ENCODE results near the gene CCDC85C.

CCDC85C gene

DNA sequence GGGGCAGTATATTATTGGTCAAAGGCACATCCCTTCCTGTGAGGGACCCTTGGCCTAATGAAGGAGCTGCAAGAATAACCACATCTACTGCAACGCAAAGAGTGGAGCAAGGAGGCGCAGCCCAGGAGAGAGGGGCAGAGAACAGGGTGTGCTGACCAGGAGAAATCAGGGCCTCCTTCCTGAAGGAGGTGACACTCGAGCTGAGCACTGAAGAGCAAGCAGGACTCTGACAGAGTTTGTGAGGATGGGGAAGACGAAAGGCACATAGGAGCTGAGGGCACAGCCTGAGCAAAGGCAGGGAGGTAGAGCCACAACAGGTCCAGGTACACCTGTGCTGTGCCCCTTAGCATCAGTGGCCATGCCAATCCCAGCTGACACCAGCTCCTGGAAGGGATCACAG is 60.6 kb downstream of the CCDC85C start:
- H3K27me3 ChIP-seq (ENCODE audit: control insufficient read depth, insufficient read depth, low read length) = no peaks in the 10 kb centered on the region
- no peak overlapping the region for H3K27ac ChIP-seq (ENCODE audit: low read length)
- H3K36me3 ChIP-seq (ENCODE audit: control insufficient read depth, low read depth, low read length) = no peaks in the 10 kb centered on the region
- H3K9me3 ChIP-seq (ENCODE audit: control insufficient read depth, low read depth, low read length) = no peaks in the 10 kb centered on the region
- H3K4me3 ChIP-seq (ENCODE audit: low read length) = no peak overlapping the region
- peaks cover 17% of the 10 kb centered on the region for H3K4me1 ChIP-seq (ENCODE audit: control insufficient read depth, low read depth, low read length)
- no peak overlapping the region for H3K9ac ChIP-seq (ENCODE audit: low read length)

DNA sequence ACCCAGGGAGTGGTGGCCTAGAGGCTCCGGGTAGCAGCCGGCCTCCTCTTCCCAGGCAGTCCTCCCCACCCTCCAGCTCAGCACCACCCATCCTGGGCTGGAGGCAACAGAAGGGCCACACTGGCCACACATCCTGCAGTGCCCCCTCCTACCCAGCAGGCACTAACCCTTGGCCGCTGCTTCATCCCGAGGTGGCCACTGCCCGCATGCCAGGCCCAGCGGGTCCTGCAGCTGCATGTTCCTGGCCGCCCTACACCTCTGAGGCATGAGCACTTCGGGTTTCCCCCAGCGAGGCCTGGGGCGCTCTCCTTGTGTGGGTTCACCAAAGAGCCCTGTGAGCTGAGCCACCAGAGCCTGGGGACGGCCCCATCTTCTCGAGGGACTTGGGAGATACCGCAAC is 61.4 kb downstream of the CCDC85C start:
- Histone ChIP-seq H3K4me1 (ENCODE audit: control insufficient read depth, low read depth, low read length) (peaks cover 20% of the 10 kb centered on the region), H3K36me3 (ENCODE audit: control insufficient read depth, low read depth, low read length) (no peaks in the 10 kb centered on the region), H3K27me3 (ENCODE audit: control insufficient read depth, insufficient read depth, low read length) (no peaks in the 10 kb centered on the region), H3K9ac (ENCODE audit: low read length) (no peak overlapping the region), H3K4me3 (ENCODE audit: low read length) (no peak overlapping the region), H3K9me3 (ENCODE audit: control insufficient read depth, low read depth, low read length) (no peaks in the 10 kb centered on the region), H3K27ac (ENCODE audit: low read length) (no peak overlapping the region)

DNA sequence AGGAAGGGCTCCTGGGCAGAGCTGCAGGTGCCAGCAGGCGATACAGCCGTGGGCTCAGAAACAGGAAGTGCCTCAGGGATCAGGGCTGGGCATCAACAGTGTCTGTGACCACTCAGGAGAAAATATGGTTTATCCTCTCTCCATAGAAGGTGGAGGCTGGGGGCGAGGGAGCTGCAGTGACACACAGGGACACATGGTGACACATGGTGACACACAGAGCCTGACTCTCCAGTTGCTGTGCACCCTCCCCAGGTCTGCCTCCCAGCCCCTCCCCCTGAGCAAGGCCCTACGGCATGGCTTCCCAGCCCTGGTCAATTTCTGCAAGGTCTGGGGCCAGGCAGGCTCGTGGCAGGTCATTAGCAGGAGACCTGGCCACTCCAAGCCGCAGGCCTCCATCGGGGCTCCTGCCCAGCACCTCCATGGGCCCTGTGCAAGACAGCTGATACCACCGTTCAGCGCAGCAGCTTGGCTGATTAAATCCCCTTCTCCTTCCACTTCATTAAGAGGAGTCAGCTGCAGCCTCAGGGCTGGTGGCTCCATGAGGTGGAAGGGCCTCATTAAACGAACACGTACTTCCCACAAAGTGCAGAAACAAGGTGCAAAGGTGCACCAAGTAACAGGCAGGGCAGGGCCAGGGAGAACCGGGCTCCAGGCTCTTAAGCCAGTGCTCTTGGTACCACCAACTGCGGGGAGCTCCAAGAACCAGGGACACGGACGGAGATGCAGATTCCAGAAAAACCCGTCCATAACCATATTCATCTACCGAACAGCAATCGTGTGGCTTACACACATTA is 62.1 kb downstream of the CCDC85C start:
- Histone ChIP-seq H3K9ac (ENCODE audit: low read length) (no peak overlapping the region), H3K27ac (ENCODE audit: low read length) (no peak overlapping the region), H3K9me3 (ENCODE audit: control insufficient read depth, low read depth, low read length) (no peaks in the 10 kb centered on the region), H3K36me3 (ENCODE audit: control insufficient read depth, low read depth, low read length) (no peaks in the 10 kb centered on the region), H3K4me1 (ENCODE audit: control insufficient read depth, low read depth, low read length) (peaks cover 23% of the 10 kb centered on the region), H3K4me3 (ENCODE audit: low read length) (no peak overlapping the region), H3K27me3 (ENCODE audit: control insufficient read depth, insufficient read depth, low read length) (no peaks in the 10 kb centered on the region)

DNA sequence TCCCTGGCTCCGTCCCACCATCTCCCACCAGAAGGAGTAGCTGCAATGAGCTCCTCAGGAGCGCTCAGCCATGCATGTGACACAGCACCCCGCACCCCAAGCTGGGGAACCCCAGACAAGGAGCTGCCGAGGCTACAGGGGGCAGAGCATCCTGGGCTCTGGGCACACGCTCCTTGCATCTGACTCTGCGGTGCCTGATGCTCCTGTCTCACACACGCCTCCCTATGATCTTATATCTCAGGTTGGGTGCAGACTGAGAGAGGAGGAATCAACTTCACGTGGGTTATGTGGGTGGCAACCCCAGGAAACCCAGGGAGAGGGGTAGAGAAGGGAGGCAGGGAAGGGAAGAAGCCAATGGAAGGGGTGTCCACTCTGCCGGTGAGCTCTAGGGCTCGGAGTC is 62.8 kb downstream of the CCDC85C start:
- H3K36me3 ChIP-seq (ENCODE audit: control insufficient read depth, low read depth, low read length) = no peaks in the 10 kb centered on the region
- H3K4me1 ChIP-seq (ENCODE audit: control insufficient read depth, low read depth, low read length) = peaks cover 19% of the 10 kb centered on the region
- no peak overlapping the region for H3K4me3 ChIP-seq (ENCODE audit: low read length)
- no peak overlapping the region for H3K27ac ChIP-seq (ENCODE audit: low read length)
- H3K9ac ChIP-seq (ENCODE audit: low read length) = no peak overlapping the region
- H3K9me3 ChIP-seq (ENCODE audit: control insufficient read depth, low read depth, low read length) = no peaks in the 10 kb centered on the region
- H3K27me3 ChIP-seq (ENCODE audit: control insufficient read depth, insufficient read depth, low read length) = no peaks in the 10 kb centered on the region

DNA sequence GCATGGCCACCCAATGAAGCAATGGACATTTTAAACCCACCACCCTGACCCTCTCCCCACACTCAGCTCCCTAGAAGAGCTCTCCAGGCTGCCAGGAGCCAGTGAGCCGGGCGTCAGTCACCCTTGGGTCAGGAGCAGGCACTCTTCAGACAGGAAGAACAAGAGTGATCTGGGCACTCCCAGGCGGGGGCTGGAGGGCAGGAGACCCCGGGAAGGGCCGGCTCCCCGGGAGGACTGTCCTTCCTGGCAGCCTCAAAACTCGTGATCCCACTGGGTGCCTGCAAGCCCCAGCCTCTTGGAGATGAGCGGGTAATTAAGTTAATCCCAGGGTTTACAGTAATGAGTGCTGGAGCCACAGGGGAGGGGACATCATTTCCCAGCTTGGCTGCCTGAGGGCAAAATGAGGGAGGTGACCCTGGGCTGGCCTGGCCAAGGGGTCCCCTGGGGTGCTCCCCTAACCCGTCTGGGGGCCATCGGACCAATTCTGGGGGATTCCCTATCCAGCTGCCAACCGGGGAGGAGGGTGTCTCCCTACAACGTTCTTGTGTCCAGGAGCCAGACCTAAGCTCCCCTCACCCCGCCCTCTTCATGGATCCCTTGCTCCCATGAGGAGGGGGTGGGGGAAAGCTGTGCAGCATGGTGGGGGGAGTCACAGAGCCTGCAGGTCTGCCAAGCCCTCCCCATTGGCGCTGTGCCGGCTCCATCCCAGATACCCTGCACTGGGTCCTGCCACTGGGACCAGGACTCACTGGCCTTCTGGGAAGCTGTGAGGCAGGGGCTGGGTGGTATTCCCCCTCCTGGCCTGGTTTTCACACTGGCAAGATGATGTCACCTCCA is 63.6 kb downstream of the CCDC85C start:
- peaks cover 11% of the 10 kb centered on the region for H3K4me1 ChIP-seq (ENCODE audit: control insufficient read depth, low read depth, low read length)
- H3K27ac ChIP-seq (ENCODE audit: low read length) = no peak overlapping the region
- no peaks in the 10 kb centered on the region for H3K27me3 ChIP-seq (ENCODE audit: control insufficient read depth, insufficient read depth, low read length)
- no peaks in the 10 kb centered on the region for H3K9me3 ChIP-seq (ENCODE audit: control insufficient read depth, low read depth, low read length)
- no peak overlapping the region for H3K9ac ChIP-seq (ENCODE audit: low read length)
- no peaks in the 10 kb centered on the region for H3K36me3 ChIP-seq (ENCODE audit: control insufficient read depth, low read depth, low read length)
- no peak overlapping the region for H3K4me3 ChIP-seq (ENCODE audit: low read length)

DNA sequence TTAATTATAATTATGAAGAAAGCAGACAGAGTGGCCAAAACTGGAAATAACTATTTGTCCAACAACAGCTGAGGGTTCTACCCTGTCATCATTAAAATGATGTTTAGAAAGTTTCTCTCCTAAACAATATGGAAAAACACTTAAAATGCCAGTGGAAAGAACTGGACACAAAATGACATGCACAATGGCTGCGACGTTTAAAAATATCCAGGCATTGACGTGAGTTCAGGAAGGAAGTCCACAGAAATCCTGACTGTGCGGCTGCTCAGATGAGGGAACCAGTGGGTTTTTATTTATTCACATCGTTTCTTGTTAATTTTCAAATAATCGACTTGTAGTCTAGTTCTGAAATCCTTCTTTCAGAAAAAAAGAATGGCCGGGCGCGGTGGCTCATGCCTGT is 64.5 kb downstream of the CCDC85C start:
- Histone ChIP-seq H3K4me3 (ENCODE audit: low read length) (no peak overlapping the region), H3K4me1 (ENCODE audit: control insufficient read depth, low read depth, low read length) (peaks cover 16% of the 10 kb centered on the region), H3K9ac (ENCODE audit: low read length) (no peak overlapping the region), H3K9me3 (ENCODE audit: control insufficient read depth, low read depth, low read length) (no peaks in the 10 kb centered on the region), H3K27ac (ENCODE audit: low read length) (no peak overlapping the region), H3K36me3 (ENCODE audit: control insufficient read depth, low read depth, low read length) (no peaks in the 10 kb centered on the region), H3K27me3 (ENCODE audit: control insufficient read depth, insufficient read depth, low read length) (no peaks in the 10 kb centered on the region)

DNA sequence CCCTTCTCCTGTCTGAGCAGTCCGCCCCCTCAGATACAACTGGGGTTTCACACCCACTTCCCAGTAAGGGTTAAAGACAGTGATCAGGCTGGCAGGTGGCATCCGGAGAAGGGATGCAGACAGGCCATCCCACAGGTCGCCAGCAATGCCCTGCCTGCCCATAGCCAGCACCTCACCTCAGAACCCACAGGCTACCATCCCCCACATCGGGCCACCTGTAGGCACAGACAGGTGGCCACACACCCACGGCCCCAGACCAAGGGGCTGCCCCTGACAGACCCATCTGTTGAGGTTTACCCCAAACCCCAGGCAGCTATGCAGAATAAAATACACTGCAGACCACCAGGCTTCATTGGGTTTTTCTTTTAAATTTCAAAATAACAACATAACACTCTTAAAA is 65.3 kb downstream of the CCDC85C start:
- Histone ChIP-seq H3K9me3 (ENCODE audit: control insufficient read depth, low read depth, low read length) (no peaks in the 10 kb centered on the region), H3K4me1 (ENCODE audit: control insufficient read depth, low read depth, low read length) (peaks cover 16% of the 10 kb centered on the region), H3K36me3 (ENCODE audit: control insufficient read depth, low read depth, low read length) (no peaks in the 10 kb centered on the region), H3K9ac (ENCODE audit: low read length) (no peak overlapping the region), H3K27ac (ENCODE audit: low read length) (no peak overlapping the region), H3K27me3 (ENCODE audit: control insufficient read depth, insufficient read depth, low read length) (no peaks in the 10 kb centered on the region), H3K4me3 (ENCODE audit: low read length) (no peak overlapping the region)

DNA sequence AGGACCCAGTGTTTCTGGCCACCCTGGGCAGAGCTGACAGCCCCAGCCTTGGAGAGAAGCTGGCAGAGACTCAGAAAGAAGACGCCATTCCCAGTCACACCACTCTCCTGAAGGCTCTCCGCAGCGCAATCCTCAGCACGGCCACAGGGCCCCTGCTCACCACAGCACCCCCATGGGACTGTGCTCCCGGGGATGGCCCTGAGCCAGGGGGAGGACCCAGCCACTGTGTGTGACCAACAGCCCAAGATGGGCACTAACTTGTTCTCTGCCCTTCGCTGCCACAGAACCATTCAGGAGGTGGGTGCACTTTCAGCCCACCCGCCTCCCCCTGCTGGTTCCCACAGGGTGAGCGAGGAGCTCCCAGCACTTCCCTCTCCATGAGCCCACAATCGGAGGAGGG is 65.7 kb downstream of the CCDC85C start:
- no peaks in the 10 kb centered on the region for H3K36me3 ChIP-seq (ENCODE audit: control insufficient read depth, low read depth, low read length)
- H3K27ac ChIP-seq (ENCODE audit: low read length) = no peak overlapping the region
- H3K9me3 ChIP-seq (ENCODE audit: control insufficient read depth, low read depth, low read length) = no peaks in the 10 kb centered on the region
- H3K4me1 ChIP-seq (ENCODE audit: control insufficient read depth, low read depth, low read length) = peaks cover 16% of the 10 kb centered on the region
- no peaks in the 10 kb centered on the region for H3K27me3 ChIP-seq (ENCODE audit: control insufficient read depth, insufficient read depth, low read length)
- H3K4me3 ChIP-seq (ENCODE audit: low read length) = no peak overlapping the region
- H3K9ac ChIP-seq (ENCODE audit: low read length) = no peak overlapping the region

DNA sequence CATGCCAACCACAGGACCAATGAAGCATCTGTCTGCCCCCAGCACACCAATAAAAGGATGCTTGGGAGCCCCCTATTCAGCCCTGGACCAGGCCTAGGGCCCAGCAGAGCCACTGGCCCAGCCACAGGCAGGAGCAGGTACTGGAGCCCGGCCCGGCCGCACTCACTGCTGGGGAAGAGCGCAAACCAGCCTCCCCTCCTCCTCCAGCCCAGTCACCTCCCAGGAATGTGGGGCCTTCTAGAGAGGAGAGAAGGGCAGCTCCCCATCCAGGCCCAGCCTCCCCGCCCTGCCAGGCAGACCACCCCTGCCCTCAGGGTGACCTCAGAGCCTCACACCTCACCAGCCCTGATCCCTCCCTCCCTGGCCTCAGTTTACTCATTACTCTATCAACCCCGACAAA is 66.6 kb downstream of the CCDC85C start:
- Histone ChIP-seq H3K27ac (ENCODE audit: low read length) (no peak overlapping the region), H3K4me1 (ENCODE audit: control insufficient read depth, low read depth, low read length) (peaks cover 16% of the 10 kb centered on the region), H3K4me3 (ENCODE audit: low read length) (no peak overlapping the region), H3K9ac (ENCODE audit: low read length) (no peak overlapping the region), H3K9me3 (ENCODE audit: control insufficient read depth, low read depth, low read length) (no peaks in the 10 kb centered on the region), H3K36me3 (ENCODE audit: control insufficient read depth, low read depth, low read length) (no peaks in the 10 kb centered on the region), H3K27me3 (ENCODE audit: control insufficient read depth, insufficient read depth, low read length) (no peaks in the 10 kb centered on the region)

DNA sequence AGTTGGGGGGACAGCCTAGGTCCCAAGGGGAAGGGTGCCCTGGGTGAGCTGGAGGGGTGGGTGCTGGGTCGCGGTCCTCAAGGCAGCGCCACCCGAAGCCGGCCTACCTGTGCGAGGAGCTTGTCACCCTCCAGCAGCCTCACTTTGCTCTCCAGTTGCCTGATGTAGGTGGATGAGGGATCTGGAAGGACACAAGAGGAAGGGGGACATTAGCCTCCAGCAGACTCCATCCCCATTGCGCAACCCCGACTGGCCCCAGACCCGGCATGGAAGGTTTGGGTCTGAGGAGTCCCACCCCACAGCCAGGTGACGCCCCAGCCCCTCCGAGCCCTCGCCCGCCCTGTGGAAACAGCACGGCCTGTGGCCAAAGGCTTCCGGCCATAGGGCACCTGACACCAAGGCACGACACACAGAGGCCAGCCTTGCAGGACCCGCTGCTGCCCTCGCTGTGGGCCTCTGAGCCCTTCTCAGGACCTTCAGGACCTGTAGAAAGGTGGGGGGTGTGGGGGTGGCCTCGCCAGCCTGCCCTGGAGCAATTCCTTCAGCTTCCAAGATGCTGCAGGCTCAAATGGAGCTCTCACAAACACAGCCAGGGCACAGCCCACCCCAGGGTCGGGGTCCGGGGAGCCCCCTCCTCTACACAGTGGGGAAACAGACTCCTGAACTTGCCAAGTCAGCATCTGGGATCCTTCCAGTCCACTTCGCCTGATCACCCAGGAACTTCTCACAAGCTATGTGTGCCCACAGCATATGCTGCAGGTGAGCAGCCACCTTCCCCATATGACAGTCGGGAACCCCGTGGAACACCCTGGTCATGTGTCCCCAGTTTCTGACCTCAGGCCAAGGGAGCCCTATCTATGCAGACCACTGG is 67.9 kb downstream of the CCDC85C start:
- peaks cover 18% of the 10 kb centered on the region for H3K4me1 ChIP-seq (ENCODE audit: control insufficient read depth, low read depth, low read length)

DNA sequence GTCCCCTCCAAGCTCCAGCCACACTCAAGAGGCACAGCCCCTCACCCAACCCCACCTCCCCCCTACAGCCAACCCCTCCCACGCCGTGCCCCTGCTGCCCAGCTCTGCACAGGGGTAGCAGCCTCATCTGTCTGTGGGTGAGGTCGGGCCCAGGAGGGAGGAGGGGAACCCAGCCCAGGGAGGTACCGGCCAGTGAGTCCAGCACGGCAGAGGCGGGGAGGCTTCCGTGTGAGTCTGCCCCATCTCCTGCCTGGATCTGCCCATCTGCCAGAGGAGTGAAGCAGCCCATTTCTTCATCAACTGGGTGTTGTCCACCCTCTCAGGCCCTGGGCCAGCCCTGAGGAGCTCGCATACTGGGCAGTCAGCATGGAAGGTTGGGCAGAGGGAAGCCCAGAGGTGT is 68.6 kb downstream of the CCDC85C start:
- Histone ChIP-seq H3K9me3 (ENCODE audit: control insufficient read depth, low read depth, low read length) (no peaks in the 10 kb centered on the region), H3K27me3 (ENCODE audit: control insufficient read depth, insufficient read depth, low read length) (no peaks in the 10 kb centered on the region), H3K4me3 (ENCODE audit: low read length) (no peak overlapping the region), H3K27ac (ENCODE audit: low read length) (no peak overlapping the region), H3K4me1 (ENCODE audit: control insufficient read depth, low read depth, low read length) (peaks cover 25% of the 10 kb centered on the region), H3K36me3 (ENCODE audit: control insufficient read depth, low read depth, low read length) (no peaks in the 10 kb centered on the region), H3K9ac (ENCODE audit: low read length) (no peak overlapping the region)

More for the DNA sequence above, 67.9 kb downstream of the CCDC85C start:
- H3K9ac ChIP-seq (ENCODE audit: low read length) = no peak overlapping the region
- H3K27me3 ChIP-seq (ENCODE audit: control insufficient read depth, insufficient read depth, low read length) = no peaks in the 10 kb centered on the region
- H3K36me3 ChIP-seq (ENCODE audit: control insufficient read depth, low read depth, low read length) = no peaks in the 10 kb centered on the region
- H3K27ac ChIP-seq (ENCODE audit: low read length) = no peak overlapping the region
- H3K4me3 ChIP-seq (ENCODE audit: low read length) = no peak overlapping the region
- no peaks in the 10 kb centered on the region for H3K9me3 ChIP-seq (ENCODE audit: control insufficient read depth, low read depth, low read length)
